Activated CD4-positive, alpha-beta T cell treated with anti-CD3 and anti-CD28 coated beads, Interleukin-2, amount 50 U/mL, for 4 hours (primary cell): ENCODE results near the gene DBH.
"Not testable (repeated sequence)": the region's sequence is repeated elsewhere in the genome, so short reads cannot be mapped to it uniquely, and the experiment has no call there.

Experiments
- DNase-seq, 2 experiments: peaks; one replicate each; pipeline ENCODE4 v3.0.0-alpha.2; 2020

DBH gene

DNA sequence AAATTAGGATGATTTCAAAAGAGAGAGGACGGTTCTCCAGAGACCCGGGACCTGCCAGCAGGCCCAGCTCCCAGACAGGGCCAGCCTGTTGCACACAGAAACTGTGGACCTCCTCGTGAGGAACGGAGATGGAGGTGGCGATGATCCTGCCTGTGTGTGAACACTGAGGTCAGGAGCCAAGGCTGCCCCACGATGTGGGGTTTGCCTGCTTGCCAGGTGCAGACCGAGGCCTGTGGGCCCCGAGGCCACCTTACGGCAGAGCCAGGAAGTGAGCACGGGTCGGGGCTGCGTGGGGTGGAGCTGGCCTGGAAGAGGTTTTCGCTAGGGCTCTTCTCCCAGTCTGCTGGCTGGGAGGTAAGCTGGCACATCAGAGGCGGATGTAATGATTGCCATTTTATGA, 31.3 kb upstream of the DBH start:
- DNase-seq = no peak

DNA sequence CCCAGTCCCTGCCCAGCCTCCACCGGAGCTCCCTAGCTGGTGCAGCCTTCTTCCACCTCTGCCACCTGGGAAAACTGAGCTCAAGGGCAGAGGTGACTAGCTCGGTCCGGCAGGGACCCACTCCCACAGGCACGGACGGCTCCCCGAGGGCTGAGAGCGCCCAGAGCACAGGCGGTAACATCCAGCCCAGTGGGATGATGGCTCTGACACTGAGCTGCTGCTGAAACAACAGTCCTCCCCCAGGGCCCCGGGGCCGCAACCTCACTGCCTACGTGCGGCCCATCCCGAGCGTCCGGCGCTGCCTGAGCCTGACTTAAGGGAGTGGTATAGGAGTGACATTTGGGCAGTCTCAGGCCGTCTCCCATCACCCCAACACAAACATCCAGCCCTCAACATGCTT, 30.7 kb upstream of the DBH start:
- no peak for DNase-seq

DNA sequence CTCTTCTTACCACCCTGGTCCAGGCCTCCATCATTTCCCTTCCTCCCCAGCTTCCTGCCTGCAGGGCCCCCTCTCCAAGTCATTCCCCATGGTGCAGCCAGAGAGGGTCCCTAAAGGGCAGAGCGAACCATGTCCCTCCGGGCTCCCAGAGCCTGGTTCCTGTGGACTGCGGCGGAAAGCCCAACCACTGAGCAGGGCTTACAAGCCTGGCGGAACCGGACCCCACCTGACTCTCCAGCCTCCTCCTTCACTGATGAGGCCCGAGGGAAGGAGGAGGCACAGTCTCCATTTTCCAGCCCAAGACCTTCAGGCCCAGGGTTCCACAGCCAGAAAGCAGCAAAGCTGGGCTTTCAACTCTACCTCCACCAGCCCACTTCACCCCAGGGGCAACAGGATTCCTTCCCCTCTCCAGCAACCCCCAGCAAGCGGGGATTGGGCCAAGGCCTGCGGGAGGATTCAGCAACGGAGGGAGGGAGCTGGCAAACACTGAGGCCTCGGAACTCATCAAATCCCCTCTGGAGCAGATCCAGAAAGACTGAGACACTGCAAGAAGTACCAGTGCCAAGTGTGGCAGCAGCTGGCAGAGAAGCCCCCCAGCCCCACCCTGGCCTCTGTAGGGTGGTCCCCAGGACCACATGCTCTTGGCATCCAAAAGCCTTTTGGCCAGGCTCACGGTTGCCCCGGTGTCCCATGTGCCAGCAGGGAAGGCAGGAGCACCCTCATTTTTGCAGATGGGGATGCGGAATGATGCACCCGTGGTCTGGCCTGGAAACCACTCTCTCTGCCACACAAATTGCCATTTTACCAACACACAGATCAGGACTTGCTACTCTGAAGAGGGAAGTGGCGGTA, 30.1 kb upstream of the DBH start:
- no peak for DNase-seq

DNA sequence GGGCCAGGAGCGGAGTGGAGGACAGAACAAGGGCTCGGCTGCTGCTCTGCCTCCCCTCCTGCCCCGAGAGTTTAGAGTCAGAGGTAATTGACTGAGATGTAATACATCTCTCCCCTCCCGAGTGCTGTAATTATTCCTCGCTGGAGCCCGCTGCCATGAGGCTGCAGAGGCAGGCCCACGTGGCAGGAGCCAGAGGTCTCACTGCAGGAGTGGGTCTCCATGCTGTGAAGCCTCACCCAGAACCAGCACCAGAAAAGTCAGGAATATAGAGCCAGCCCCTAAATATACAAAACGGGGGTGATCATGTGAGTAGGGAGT, 29.5 kb upstream of the DBH start:
- no peak for DNase-seq

DNA sequence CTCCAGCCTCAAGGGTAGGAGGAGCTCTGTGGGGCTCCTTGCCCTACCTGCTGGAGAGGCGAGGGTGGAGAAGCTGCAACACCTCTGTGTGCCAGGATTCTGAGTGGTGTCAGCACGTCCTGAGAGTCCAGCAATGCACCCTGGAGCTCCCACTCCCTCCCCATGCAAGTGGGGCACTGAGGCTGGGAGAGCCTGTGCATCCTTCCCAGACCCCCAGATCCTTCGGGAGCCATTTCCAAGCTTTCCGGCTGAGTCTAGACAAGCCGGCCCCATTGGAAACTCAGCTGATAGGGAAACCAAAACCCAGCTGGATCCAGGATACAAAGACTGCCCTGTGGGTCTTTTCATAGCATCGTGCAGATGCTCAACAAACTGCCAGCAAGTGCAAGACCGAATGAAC, 28.8 kb upstream of the DBH start:
- no peak for DNase-seq

DNA sequence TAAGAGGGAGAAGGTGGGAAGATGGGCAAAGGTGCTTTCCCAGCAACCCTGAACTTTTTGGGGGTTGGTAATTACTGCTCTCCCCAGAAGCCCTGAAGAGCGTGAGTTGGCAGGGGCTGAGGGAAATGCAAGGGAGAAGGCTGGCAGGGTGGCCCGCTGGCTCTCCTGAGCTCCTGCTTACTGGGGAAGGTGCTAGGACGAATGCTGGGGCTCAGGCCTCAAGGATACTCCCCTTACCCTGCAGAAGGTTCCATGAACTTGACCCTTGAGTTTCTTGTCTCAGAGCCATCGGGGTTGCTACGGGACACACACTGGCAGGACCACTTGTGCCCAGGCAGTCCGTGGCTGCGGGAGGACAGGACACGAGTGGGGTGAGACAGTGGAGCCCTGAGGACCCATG, 28.2 kb upstream of the DBH start:
- no peak for DNase-seq

DNA sequence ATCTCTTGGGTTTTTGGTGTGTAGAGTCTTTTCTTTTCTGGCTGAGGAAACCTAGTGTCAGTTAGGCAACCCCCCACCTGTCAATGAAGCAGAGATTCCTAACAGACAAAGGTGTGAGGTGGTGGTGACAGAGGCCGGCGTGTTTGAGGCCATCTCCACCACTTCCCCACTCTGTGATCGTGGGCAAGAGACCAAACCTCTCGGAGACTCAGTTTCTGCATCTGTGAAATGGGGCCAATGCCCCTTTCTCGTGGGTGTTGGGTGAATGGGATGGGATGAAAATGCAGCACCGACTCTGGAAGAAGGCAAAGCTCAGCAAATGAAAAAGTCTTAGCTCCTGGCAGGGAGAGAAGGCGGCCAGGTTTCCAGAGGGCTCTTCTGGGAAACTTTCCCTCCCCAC, 27.8 kb upstream of the DBH start:
- DNase-seq = no peak

DNA sequence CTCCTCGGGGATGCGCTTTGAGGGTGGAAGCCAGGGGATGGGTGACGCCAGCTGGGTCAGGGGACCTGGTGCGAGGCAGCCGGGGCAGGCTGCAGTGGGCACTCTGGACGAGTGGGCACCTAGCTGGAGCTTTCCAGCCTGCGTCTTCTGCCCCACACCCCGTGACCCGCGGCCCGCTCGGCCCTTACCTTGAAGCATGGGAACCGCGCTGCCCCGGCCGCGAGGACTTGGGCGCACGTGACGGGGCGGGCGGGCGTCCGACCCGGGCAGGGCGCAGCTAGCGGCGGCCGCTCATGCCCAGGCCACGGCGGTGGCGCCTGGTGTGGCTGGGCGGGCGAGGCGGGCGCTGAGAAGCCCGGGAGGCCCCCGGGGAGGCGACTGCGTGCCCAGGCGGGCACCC, 27.3 kb upstream of the DBH start:
- DNase-seq = no peak

DNA sequence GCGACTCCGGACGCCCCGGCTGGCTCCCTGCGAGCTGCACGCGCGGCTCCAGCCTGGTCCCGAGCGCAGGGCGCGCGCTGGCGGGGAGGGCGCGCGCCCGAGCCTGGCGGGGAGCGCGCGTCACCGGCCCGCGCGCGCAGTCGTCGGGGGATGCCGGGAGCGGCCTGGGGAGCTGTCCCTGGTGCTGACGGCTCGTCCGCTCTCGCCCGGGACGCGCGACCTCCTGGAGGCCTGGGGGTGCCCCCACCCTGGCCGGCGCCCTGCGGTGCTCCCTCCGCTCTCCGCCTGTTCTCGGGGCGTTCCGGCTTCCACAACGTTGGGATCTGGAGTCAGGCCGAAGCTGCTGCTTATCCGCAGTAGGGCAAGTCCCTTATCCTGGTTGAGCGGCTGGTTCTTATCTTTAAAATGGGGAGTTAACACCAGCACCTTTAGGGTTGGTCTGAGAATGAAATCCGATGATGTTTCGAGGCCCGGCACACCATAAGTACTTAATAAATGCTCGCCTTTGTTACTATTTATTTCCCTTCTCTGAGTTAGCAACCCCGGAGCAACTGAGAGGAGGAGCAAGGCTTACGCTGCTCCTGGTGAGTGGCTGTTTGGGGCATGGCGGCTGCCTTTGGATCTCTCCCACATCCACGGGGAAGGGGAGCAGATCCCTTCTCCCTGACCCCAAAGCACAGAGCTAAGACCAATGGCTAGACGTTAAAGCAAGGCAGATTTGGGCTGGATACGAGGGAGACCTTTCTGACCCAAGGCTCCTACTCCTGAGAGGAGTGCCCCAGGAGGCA, 26.7 kb upstream of the DBH start, which contains the start of gene FAM163B:
TSS of gene FAM163B (minus strand) at position 79 of the 788 bp plus-strand sequence. CDS start 29,166 bp downstream, outside the sequence.
- DNase-seq = no peak

DNA sequence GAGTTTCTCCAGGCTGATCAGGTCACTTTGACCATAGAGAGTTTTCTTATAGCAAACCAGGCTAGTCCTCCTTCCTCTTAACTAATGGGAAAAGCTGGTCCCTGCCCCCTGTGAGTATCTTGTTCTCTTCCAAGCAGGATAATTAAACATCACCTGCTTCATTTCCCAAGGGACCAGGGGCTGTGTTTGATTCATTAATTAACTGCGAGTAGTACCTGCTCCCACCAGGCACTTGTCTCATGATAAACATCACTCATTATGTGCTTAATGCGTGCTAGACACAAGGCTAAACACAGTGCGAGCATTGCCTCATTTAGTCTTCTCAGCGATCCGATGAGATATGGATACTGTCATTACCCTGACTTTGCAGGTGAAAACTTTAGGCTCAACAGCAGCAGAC, 25.3 kb upstream of the DBH start:
- no peak for DNase-seq

DNA sequence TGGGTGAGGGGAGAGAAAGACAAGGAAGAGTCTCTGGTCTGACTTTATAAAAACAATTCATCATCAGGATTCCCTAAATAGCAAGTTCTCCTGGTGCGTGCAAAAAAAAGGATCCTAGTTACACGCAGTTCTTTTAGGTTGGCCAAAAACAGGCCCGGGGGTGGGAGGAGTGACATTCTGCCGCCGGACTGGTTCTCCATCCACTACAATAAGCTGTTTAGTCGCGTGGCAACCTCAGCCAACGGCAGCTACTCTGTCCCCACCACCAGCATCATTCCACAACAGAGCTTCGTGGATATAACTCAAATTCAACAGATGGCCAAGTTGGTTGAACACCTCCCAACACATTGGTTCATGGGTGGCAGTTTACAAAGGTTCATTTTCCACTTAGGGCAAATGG, 24.1 kb upstream of the DBH start:
- DNase-seq = no peak

DNA sequence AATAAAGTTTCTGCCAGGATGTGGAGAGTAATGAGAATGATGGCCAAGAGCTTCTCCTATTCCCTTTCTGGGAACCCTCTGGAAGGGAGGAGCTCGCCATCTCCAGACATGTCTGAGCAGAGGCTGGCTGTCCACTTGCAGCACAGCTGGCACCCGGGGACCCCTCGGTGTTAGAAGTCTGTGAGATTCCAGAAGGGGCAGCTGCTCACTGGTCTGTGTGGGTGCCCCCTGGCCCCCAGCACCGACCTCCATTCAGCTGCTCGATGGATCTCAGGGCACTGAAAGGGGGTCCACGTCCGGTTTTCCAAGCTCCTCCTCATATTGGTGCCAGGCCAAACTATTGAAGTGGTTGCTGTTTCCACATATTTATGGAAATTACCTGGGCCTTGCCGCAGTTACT, 23.3 kb upstream of the DBH start:
- no peak for DNase-seq

DNA sequence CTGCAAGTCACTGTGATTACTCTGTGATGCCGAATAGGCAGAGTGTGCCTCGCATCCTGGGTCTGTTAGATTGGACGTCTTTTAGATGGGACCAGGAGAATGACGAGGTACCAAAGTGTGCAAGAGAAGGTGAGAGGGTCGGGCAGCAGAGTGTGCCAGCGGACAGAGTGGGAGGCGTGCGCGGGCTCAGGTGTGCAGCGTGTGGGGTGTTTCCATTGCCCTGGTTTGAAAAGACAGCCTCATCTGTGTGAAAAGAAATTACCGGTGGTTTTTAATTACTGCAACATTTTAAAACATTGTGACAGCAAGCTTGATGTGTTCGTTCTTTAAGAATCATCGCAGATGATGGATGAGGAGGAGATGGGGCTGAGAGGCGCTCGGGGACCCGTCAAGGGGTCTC, 22.7 kb upstream of the DBH start:
- no peak for DNase-seq

DNA sequence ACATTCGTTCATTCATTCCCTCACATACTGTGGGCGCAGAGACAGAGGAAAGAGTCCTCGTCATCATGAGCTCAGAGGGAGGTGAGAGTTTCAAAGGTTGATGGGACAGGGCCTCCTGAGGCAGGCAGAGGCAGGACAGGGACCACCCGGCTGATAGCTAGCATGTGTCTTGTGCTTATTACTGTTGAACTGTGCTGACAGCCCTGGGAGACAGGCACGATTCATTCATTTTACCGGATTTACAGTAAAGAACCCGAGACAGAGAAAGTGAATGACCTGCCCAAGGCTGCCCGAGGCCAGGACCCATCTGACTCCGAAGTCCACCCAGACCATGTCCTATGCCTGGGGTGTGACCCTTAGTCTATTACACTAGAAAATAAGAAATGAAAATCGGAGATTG, 22.1 kb upstream of the DBH start:
- no peak for DNase-seq

DNA sequence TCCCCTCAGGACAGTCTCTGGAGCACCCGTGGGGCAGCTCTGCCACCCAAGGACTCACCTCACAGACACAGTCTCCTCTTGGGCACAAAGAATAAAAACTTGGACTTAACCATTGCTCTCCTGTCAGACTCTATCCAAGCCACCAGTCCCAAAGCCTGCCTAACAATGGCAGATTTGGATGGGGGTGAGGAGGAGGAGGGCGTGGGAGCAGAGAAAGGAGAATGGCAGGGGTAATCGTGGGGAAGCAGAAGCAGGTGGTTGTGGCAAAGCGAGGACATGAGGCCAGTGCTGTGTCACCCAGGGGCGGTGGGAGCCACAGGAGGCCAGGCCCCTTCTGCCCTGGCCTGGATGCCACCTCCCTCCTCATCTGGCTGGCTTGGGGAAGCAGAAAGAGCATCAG, 21.5 kb upstream of the DBH start:
- no peak for DNase-seq

DNA sequence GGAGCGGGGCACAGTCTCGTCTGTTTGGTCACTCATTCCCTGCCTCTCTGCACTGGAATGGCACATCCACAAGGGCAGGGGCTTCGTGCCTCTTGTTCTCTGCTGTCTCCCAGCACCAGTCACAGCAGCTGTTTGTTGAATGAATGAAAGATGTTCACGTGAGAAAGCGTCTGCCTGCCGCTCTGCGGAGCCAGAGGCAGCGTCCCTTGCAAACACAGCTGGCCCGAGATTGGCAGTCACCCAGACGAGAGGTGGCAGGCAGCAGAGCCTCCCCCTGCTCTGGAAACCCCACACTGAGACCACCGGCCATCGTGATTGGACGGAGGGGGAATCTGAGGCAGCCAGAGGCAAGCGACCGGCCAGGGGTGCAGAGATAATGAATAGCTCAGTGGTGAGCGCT, 21.0 kb upstream of the DBH start:
- DNase-seq = no peak

DNA sequence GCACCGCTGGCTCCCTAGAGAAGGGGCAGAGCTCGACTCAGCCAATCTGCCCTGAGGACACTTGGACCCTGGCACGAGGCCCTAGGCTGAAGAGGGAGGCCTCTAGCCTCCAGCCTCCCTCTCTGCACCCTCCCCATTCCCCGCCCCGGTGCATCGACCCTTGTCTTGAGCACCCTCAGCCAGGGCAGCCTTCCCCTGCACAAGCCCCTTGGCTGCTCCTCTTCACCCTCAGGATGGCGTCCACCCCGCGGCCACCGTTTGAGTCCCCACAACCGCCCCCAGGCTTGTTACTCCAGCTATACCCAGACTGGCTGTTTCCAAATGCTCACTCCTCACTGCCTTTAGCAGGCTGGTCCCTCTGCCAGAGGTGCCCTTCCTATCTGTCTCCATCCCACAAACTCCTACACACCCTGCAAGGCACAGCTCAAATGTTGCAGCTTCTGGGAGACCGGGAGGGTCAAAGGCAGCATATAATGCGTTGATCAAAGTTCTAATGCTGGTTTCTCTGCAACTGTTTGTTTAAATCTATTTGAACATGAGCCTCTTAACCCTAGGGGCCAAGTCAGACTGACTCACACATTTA, 20.5 kb upstream of the DBH start:
- DNase-seq = no peak

DNA sequence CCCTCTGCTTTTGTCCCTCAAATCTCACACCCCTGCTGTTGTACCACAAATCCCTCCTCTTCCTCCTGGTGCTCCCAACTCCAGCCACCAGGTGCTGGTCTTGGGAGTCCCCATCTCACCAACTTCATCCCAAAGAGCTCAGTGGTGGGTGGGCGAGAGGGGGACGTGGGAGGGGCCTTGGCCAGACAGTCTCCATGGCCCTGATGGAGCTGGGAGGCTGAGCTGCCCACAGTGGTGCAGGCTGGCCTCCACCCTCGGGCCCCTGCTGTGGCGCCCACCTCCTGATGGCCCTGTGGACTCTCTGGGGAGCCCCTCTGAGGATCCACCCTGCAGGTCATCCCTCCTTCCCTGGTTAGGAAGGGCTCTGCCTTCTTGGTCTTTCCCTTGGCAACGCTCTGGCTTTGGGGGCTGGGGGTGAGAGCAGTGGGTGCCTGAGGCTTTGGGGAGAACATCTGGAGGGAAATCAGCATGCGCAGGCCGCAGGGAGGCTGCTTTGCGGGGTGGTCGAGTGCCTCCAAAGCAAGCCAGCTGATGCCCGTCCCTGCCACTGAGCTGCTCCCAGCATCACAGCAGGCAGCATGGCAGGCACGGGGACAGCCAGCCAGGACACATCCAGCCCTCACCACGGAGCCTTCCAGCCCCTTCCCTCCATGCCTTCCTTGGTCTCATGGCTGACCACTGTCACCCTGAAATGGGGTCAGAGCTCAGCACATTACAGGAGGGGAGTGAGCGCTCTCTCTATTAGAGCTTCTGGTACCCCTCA, 19.3 kb upstream of the DBH start:
- no peak for DNase-seq

DNA sequence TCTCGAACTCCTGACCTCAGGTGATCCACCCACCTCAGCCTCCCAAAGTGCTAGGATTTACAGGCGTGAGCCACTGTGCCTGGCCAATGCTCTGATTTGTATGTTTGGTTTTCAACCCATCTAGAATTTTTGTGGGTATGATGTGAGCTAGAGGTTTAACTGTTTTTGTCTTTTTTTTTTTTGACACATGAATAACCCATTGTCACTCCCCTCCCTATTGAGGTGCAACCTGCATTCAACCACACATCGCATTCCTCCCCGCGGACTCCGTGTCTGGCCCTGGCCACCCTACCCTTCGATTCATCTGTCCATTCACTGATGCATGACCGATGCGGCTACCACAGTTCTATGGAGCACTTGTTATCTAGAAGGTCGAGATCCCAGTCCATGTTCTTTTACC, 17.4 kb upstream of the DBH start:
- no peak for DNase-seq

DNA sequence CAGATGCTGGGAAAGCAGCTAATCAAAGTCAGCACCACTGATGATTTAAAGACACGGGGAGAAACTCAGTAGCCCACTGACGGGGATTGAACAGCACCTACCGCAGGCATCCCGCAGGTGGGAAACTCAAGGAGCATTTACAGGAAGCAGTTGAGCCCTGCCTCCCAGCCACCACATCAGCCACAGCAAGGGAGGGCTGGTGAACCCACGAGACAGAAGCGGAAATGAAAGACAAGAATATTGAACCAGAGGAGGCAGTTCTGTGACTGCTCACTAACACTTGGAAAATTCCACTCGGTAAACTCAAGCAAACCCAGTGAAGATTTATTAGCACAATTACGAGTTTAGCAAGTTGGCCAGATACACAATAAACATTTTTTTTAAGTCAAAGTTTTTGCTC, 16.4 kb upstream of the DBH start:
- DNase-seq = peak; percentile 57 to 59

DNA sequence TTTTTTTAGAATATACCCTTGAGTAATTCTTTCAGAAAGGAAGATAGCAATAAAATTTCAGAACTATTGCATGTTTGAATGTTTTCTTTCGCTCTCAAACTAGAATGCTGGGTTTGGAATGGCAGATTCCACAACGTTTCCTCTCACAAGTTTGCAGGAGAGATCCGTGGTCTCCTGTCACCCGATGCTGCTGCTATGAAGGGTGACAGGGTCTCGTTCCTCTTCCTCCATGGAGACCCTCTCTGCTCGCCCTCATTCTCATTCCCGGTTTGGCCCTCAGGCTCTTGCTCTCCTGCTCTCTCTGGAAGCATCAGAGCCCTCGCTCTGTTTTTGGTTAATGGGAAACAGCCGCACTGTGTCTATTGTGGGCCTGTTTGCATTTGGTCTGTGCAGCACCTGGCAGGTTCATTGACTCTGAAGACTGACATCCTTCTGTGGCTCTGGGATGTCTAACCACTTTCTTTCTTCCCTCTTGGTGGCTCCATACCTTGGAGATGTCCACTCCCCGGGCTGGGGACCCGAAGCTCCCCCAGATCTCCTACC, 14.4 kb upstream of the DBH start:
- DNase-seq = no peak

DNA sequence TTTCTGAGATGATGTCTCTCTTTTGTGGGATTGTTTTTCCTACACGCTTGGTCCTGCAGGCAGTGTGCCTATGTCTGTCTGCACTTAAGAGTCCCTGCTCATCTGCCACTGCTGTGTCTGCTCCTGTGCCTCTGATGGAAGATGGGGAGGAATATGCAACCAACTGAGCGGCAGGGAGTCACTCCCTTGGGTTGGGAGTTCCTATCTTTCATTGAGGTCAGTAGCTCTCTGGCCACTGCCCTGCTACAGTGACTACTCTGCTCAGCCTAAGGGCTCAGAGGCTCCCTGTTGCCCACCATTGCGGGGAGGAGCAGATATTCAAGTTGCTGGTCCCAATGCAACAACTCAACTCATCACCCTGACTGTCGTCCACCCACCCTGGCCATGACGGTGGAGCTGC, 13.6 kb upstream of the DBH start:
- DNase-seq = no peak

DNA sequence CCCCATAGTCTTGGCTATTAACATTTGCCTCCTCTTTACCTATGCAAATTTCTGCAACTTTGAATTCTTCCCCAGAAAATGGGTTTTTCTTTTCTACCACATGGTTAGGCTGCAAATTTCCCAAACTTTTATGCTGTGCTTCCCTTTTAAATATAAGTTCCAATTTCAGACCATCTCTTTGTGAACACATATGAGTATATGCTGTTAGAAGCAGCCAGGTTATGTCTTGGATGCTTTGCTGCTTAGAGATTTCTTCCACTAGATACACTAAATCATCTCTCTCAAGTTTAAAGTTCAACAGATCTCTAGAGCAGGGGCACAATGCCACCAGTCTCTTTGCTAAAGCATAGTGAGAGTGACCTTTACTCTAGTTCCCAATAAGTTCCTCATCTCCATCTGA, 10.2 kb upstream of the DBH start:
- DNase-seq = not testable (repeated sequence)
